ENCODE measurements around the gene GPR45. TPM values are rescaled to one million over a fixed set of nuclear protein-coding genes. Genes with fewer than 3 reads are reported as not detected.

The GPR45 gene
- total and polyA plus RNA-seq, 2 donors (not counting 3 experiments of a cell fraction or from before 2014, with no cell fraction given), result not detected

DNA sequence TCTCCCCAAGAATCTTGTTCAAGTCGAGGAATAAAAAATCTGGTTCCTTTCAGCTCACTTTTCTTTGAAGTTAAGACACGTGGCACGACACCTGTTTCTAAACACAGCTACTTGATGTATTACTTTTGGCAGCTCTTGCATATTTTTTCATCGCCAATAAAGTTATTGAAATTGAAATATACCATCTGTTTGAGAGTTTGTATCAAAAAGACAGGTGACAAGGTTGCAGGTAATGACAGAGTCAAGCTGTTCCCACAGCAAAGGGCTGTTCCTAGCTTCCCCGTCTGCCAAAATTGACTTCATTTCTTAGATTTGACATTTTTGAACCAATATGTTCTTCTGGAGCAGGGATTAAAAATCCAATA is 5.5 kb upstream of the GPR45 start:
- Histone ChIP-seq H4K20me1 (replicated peaks; ENCODE audit: control insufficient read depth, extremely low read depth, insufficient read depth, low read length) (no peaks in the 10 kb centered on the region), H3K27ac (ENCODE audit: insufficient read depth, low read depth, low read length) (no peak overlapping the region), H3K36me3 (ENCODE audit: control insufficient read depth in 2 of 2, extremely low read depth in 1 of 2, insufficient read depth in 2 of 2, low read length in 2 of 2) (no peaks in the 10 kb centered on the region), H3K9me1 (replicated peaks; ENCODE audit: control insufficient read depth, extremely low read depth, insufficient read depth, low read length) (no peaks in the 10 kb centered on the region), H3K27me3 (ENCODE audit: control insufficient read depth in 2 of 2, insufficient read depth in 2 of 2, low read length in 2 of 2) (peaks cover 2 to 7% of the 10 kb centered on the region in 2 experiments), H3K4me3 (replicated peaks in 1 of 3; ENCODE audit: insufficient read depth in 1 of 3, low read depth in 1 of 3, low read length in 3 of 3) (no peak overlapping the region), H3K4me2 (ENCODE audit: insufficient read depth, low read length) (no peak overlapping the region), H3K9ac (replicated peaks; ENCODE audit: extremely low read depth, insufficient read depth, low read length) (no peak overlapping the region), H3K4me1 (ENCODE audit: control insufficient read depth, extremely low read depth, insufficient read depth, low read length) (peaks cover 4% of the 10 kb centered on the region), H3K79me2 (ENCODE audit: control insufficient read depth, insufficient read depth, low read length) (no peaks in the 10 kb centered on the region), H3K9me3 (replicated peaks; ENCODE audit: control insufficient read depth, insufficient read depth, low read length) (no peaks in the 10 kb centered on the region), H2AFZ (ENCODE audit: low read depth, low read length) (no peak overlapping the region)
- intact Hi-C loops (cut with micrococcal nuclease) (loop anchor here (5.0 kb wide), 1 partner anchor 286 kb away; no protein-coding TSS in a partner anchor), dilution Hi-C loops (cut with MboI; ENCODE audit: extremely low pct_ligation_motif_present, low sequenced_read_pairs) (no loop called here)
- no TSS peak for BruUV-seq (replicated peaks)
- POLR2A ChIA-PET, result no interaction called here
- CTCF ChIA-PET, result interaction anchor here (0.6 to 7.6 kb wide), 24 partner anchors 11 to 386 kb away, joined by 3 to 225 read pairs (median 4); no protein-coding TSS in a partner anchor
- DNase-seq (ENCODE audit: low read depth, low spot score) (no peak), FAIRE-seq (no peak)
- TF ChIP-seq GATA2 (IDR thresholded peaks at IDR 0.05; ENCODE audit: insufficient read depth, insufficient read length, low read depth, low read length), result no peak
- no peak for TF ChIP-seq POLR2A (IDR thresholded peaks at IDR 0.05; ENCODE audit: low read depth, low read length)
- TF ChIP-seq FOS (IDR thresholded peaks at IDR 0.05; ENCODE audit: borderline replicate concordance, insufficient read depth, low read length), result no peak
- no peak for TF ChIP-seq JUN (IDR thresholded peaks at IDR 0.05; ENCODE audit: borderline replicate concordance, insufficient read depth, insufficient read length, low read depth)
- TF ChIP-seq POLR2AphosphoS5 (IDR thresholded peaks at IDR 0.05; ENCODE audit: insufficient read depth, low read depth, low read length), result no peak
- TF ChIP-seq, protein P1, sequence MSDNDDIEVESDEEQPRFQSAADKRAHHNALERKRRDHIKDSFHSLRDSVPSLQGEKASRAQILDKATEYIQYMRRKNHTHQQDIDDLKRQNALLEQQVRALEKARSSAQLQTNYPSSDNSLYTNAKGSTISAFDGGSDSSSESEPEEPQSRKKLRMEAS (IDR thresholded peaks at IDR 0.05; ENCODE audit: insufficient read depth, insufficient read length), result no peak
- no peak for TF ChIP-seq MYC (IDR thresholded peaks at IDR 0.05; ENCODE audit: low read depth, low read length)
- TF ChIP-seq, protein P2, sequence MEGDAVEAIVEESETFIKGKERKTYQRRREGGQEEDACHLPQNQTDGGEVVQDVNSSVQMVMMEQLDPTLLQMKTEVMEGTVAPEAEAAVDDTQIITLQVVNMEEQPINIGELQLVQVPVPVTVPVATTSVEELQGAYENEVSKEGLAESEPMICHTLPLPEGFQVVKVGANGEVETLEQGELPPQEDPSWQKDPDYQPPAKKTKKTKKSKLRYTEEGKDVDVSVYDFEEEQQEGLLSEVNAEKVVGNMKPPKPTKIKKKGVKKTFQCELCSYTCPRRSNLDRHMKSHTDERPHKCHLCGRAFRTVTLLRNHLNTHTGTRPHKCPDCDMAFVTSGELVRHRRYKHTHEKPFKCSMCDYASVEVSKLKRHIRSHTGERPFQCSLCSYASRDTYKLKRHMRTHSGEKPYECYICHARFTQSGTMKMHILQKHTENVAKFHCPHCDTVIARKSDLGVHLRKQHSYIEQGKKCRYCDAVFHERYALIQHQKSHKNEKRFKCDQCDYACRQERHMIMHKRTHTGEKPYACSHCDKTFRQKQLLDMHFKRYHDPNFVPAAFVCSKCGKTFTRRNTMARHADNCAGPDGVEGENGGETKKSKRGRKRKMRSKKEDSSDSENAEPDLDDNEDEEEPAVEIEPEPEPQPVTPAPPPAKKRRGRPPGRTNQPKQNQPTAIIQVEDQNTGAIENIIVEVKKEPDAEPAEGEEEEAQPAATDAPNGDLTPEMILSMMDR (IDR thresholded peaks at IDR 0.05; ENCODE audit: extremely low read depth in 1 of 2, insufficient read depth in 1 of 2, low read depth in 1 of 2, low read length in 2 of 2), result no peak

Data from endothelial cell of umbilical vein (primary cell).